GM21390 (cell line): ENCODE results near the gene DCAF6.

Source experiments
- ATAC-seq: cut with Tn5 transposase; IDR thresholded peaks from one replicate; pipeline ENCODE4 v1.9.1; 2021; ENCODE audit not compliant: unreplicated experiment

The DCAF6 gene

DNA sequence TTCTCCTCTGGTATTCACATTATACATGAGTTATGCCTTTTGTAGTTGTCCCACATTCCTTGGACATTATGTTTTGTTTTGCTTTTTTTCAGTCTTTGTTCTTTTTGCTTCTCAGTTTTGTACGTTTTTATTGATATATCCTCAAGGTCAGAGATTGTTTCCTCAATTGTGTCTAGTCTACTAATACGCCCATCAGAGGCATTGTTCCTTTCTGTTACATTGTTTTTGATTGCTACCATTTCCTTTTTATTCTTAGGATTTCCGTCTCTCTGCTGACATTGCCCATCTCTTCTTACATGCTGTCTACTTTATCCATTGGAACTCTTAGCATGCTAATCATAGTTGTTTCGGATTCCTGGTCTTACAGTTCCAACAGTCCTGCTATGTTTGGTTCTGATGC lies 28.2 kb downstream of the DCAF6 start:
- ATAC-seq, result no peak

DNA sequence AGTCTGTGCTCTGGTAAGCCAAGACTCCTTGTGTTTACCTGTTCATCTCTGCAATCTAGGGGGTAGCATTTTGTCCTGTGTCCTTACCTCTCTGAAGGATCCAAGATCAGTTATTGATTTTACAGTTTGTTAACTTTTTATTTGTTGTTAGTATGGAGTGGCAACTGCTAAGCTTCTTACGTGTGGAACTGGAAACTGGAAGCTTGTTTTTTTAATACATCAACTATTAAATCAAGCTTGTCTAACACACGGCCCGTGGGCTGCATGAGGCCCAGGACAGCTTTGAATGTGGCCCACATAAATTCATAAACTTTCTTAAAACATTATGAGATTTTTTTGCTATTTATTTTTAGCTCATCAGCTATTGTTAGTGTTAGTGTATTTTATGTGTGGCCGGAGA lies 29.6 kb downstream of the DCAF6 start:
- no peak for ATAC-seq

DNA sequence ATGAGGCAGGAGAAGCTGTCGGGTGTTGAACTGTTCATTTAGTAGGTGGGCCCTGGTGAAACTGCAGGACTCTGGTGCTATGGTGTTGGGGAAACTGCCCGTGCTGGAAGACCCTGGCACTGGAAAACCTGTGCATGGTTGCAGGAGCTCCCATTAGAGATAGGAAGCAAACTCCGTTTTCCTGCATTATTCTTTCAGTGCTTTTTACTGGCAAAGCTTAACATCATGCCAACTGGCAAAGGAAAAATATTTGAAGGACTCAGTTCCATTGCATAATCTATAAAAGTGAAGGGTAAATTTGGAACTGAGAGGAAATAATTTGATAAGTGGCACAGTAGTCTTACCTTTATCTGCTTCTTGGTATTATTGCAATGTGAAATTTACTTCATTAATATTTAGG lies 32.1 kb downstream of the DCAF6 start:
- no peak for ATAC-seq

DNA sequence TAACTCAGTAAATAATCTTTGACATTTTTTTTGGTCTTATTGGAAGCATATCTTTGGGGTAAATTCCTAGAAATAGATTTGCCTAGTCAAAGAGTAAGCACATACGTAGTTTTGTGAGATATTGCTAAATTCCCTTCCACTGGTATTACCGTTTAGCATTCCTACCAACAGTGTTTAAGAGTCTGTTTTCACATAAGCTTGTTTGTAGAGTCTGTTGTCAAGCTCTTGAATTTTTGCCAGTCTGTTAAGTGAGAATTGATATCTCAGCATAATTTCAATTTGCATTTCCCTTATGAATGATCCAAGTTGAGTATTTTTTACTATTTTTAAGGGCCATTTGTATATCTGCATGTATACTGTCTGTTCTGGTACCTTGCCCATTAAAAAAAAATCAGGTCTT lies 37.3 kb downstream of the DCAF6 start:
- no peak for ATAC-seq

DNA sequence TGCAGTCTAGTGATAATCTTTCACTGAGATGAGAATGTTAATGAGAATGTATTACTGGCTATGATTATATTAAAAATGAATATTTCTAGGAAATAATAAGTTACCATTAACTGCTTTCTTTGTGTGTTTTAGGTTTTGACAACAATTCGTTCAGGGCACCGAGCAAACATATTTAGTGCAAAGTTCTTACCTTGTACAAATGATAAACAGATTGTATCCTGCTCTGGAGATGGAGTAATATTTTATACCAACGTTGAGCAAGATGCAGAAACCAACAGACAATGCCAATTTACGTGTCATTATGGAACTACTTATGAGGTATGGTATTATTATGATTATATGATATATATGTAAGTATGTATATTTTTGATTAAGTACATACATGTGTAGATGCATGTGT lies 38.2 kb downstream of the DCAF6 start:
- ATAC-seq, result no peak

DNA sequence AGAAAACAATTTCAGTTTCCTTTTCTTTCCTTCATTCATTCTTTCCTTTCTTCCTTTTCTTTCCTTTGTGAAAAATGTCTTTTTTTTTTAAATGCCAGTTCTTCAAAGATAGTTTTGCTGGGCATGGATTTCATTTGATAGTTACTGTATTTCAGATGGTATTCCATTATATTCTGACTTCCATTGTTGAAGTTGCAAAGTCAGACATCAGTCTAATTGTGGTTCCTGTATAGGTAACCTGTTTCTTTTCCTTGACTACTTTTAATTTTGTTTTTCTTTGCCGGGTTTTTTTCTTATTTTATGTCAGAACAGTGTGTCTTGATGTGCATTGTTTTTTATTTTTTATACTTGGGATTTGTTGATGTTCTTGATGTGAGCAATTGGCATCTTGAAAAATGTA lies 40.8 kb downstream of the DCAF6 start:
- no peak for ATAC-seq

DNA sequence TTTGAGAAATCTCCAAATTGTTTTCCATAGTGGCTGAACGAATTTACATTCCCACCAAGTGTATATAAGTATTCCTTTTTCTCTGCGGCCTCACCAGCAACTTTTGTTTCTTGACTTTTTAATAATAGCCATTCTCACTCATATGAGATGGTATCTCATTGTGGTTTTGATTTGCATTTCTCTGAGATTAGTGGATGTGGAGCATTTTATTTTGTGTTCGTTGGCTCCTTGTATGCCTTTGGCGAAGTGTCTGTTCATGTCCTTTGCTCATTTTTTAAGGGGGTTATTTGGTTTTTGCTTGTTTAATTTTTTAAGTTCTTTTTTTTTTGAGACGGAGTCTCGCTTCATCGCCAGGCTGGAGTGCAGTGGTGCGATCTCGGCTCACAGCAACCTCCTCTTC lies 45.5 kb downstream of the DCAF6 start:
- ATAC-seq, result no peak

DNA sequence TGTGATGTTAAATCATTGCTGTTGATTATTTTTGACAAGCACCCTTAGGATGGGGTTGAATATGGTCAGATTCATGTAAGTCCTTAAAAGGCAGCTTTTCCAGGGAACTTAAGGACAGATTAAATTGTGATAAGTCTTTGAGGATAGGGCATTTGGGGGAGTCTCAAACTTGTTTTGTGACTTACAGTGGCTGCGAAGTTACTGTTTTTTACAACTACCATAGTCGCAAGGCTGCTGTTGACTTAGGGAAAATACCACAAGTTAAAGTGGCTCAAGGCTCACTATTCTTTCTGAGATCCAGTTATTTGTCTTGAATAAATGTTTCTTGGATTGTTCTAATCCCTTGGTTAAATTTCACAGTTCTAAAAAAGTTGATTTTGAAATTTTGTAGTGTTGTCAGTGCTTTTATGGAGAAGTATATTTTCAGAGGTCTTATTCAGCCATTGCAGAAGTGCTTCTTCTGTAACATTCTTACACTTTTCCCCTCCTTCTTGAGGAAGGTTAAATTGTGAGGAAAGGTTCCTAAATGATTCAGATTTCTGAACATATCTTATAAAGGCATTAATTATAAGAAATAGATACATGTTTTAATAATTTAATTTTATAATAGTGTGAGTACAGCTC lies 47.4 kb downstream of the DCAF6 start:
- ATAC-seq, result no peak

DNA sequence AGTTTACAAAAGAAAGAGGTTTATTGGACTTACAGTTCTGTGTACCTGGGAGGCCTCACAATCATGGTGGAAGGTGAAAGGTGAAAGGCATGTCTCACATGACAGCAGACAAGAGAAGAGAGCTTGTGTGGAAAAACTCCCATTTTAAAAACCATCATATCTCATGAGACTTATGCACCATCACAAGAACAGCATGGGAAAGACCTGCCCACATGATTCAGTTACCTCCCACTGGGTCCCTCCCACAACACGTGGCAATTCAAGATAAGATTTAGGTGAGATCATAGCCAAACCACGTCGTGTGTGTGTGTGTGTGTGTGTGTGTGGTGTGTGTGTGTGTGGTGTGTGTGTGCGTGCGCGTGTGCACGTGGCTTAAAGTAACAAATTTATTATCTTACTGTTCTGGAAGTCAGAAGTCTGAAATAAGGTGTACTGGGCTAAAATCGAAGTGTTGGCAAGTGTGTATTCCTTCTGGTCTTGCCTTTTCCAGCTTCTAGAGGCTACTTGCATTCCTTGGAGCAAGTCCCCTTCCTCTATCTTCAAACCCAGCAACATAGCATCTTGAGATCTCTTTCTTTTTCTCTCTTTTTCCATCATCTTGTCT lies 48.5 kb downstream of the DCAF6 start:
- no peak for ATAC-seq

DNA sequence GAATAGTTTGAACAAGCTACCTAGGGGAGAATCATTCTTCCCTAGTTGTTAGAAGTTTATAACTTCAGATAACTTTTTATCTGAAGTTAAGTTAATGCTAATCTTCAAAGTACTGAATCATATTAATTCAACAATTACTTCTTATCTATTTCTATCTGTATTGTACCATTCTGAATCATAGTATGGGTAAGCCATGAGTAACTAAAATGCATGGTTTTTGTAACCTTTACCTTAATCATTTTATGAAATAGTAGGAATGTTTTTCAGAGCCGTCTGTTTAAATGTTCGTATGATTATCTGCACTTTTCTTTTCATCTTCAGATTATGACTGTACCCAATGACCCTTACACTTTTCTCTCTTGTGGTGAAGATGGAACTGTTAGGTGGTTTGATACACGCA lies 50.7 kb downstream of the DCAF6 start:
- no peak for ATAC-seq

DNA sequence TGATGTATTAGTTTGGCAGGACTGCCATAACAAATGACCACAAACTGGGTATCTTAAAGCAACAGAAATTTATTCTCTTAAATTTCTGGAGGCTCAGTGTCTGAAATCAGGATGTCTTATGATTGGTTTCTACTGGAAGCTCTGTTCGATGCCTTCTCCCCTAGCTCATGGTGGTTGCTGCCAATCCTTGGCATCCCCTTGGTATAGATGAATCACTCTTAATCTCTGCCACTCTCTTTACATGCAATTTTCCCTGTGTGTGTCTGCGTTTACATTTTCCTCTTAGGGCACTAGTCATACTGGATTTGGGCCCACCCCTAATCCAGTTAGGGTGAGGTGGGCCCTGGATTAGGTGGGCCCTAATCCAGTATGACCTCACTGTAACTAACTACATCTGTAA lies 55.1 kb downstream of the DCAF6 start:
- ATAC-seq, result no peak

DNA sequence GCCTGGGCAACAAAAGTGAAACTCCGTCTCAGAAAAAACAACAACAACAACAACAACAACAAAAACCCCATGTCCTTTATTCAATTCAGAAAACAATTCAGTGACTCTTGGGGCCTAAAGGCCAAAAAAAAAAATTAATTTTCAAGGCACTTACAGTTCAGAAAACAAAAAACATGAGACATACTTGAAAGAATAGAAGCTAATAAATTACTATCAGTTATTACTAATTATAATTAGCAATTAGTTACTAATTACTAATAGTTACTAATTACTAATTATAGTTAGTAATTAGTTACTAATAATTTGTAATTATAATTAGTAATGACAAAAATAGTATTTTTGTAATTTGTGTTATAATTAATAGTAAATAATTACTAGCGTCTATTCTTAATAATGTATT lies 57.2 kb downstream of the DCAF6 start:
- no peak for ATAC-seq

DNA sequence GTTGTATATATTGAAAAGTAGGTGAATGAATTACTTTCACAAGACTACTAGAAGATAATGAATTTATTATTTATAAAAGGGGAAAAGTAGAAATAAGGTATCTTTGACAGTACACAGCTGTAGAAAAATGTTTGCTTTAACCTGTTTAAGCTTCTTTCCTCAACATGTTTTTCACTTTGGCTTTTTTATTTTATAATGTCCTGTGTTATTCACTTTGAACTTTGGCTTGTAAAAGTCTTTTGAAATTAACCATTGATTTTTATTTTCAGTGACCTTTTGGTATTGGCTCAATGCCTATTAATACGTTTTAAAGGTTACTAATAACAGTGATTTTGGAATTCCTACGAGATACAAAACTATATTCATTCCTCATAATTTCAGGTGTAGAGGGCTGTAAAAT lies 58.1 kb downstream of the DCAF6 start:
- no peak for ATAC-seq

DNA sequence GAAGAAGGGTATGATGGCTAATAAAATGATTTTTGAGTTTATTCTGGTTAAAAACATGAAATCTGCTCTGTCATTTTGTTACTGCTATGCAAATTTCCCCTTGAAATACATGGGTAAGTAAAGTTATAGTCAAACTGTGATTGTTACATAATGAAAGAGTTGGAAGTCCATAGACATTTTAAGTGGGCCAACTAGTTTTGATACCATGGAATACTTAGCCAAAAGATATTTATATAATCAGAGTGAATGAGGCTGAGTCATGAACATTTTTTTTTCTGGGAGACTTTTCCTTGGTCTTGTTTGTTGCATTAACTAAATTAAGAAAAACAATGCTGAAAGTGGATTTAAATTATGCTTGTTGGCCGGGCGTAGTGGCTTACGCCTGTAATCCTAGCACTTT lies 58.6 kb downstream of the DCAF6 start:
- no peak for ATAC-seq

DNA sequence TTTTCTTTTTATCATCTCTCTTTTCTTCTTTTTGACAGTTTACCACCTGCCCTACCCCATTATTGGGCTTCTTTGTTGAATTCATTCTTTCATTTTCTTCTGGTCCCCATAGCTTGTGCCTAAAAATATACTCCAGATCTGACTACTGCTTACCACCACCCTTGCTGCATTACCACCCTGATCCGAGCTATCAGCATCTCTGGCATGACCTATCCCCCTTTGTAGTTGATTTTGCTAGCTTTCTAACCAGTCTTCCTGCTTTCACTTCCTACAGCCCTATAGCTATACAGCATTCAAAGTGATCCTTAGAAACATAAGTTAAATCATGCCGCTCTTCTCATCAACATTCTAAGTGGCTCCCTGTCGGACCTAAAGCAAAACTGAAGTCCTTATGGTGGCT lies 59.8 kb downstream of the DCAF6 start:
- no peak for ATAC-seq

DNA sequence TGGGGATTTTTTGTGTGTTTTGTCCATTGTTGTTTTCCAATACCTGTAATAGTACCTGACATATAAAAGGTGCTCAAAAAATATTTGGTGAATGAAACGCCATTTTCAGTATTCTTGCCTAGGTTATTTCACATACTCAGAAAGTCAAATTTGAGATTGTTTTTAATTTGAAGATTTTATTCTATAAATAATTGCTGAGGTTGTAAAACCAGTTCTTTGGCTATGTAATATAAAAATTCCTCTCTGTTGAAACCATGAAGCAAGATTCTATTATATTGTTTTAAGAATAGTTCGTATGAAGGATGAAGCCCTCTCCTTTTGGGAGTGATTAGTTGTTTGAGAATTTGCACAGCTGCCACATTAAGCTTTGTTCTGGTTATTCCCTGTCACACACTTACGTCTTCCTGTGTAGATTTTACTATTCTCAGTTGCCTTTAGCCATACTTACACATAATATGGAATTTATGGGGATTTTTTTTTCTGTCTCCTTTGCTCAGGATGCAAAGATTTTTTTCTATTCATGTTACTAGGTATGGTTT lies 60.6 kb downstream of the DCAF6 start:
- ATAC-seq, result no peak

DNA sequence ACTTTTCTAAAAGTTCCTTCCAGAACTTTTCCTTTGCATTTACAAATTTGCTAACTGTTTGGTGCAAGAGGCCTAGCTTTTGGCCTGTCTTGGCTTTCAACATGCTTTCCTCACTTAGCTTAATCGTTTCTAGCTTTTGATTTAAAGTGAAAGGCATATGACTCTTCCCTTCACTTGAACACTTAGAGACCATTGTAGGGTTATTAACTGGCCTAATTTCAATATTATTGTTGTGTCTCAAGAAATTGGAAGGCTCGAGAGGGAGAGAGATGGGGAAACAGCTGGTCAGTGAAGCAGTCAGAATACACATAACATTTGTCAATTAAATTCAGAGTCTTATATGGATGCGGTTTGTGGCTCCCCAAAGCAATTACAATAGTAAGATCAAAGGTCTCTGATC lies 63.4 kb downstream of the DCAF6 start:
- ATAC-seq, result no peak

DNA sequence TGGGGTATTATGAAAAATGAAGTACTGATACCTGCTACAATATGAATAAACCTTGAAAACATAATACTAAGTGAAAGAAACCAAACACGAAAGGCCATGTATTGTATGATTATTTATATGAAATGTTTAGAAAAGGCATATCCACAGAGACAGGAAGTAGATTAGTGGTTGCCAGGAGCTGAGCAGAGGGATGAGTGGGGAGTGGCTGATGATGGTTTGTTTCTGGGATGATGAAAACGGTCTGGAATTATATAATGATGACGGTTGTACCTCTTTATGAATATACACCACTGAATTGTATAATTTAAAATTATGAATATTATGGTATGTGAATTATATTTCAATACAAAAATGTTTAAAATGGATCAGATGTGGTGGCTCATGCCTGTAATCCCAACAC lies 64.2 kb downstream of the DCAF6 start:
- no peak for ATAC-seq

DNA sequence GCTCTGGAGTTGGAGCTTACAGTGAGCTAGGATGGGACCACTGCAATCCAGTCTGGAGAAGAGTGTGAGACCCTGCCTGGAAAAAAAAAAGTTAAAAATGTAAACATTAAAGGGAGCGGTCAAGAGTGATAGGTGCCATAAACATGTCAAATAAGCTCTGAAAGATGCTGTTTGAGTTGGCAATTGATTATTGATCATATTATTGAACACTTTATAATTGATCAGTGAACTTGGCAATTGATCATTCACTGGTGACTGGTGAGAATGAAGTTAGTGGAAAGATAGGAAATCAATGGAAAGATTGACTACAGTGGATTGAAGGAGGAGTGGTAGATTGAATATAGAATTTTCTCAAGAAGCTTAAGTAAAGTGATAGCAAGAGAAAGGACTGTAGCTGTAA lies 64.7 kb downstream of the DCAF6 start:
- ATAC-seq, result no peak

DNA sequence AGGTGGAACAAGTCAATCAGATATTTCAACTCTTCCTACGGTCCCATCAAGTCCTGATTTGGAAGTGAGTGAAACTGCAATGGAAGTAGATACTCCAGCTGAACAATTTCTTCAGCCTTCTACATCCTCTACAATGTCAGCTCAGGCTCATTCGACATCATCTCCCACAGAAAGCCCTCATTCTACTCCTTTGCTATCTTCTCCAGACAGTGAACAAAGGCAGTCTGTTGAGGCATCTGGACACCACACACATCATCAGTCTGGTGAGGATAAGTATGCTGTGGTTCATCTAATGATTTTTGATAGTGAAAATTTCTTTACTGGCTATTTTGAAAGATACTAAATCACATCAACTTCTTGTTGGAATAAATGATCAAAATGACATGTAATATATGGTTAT lies 68.0 kb downstream of the DCAF6 start:
- no peak for ATAC-seq

DNA sequence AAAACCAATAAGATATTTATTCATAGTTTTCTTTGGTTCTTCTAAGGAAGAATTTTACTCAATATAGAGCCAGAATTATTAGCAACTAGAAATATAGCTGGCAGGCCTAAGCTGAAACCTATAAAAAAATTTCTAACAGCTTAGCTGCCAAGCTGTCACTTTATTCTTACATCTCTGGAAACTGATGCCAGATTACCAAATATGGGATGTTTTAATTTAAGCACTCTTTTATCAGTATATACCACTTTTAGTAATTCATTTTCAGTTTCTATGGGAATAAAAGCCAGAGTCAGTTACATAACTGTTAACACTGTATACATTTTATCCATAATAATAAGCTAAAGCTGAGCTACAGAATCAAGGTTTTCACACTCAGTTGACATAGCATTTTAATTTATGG lies 69.0 kb downstream of the DCAF6 start:
- ATAC-seq, result no peak

DNA sequence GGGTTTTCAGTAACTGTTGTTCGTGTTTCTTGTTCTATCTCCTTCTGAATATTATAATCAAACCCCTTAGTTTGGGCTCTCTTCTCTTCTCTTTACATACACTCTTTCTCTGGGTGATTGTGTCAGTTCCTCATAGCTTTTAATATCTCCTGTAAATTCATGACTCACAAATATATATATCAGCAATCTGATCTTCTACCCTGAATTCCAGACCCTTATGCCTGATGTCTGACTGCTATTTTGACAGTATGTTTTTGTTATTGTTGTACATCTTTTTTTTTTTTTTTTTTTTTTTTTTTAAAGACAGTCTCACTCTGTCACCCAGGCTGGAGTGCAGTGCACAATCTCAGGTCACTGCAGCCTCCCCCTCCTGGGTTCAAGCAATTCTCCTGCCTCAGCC lies 71.2 kb downstream of the DCAF6 start:
- no peak for ATAC-seq

DNA sequence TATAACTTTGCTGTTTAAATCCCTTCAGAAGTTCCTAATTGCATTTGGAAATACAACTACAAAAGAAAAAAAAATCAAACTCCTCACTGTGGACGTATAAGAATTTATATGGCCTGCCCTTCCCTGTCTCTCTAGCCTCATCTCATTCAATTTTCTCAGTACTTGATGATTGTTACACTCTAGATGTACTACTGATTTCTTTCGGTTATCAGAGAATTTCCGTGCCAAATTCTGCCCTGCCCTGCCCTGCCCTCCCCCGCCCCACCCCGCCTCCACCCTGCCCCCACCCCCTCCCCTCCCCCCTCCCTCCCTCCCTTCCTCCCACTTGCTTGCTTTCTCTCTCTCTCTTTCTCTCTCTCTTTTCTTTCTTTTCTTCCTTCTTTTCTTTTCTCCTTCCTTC lies 72.1 kb downstream of the DCAF6 start:
- no peak for ATAC-seq
